DMS 273 (cell line): ENCODE results near the gene ABLIM2.

ENCODE experiments used
- DNase-seq: peaks from one replicate; lab custom pipeline; 2025; ENCODE audit not compliant: unreplicated experiment; lab: John Stamatoyannopoulos, UW

ABLIM2 gene

GRCh38 chr4:8194306-8195242 lies 36.0 kb upstream of the ABLIM2 start:
- DNase-seq, result no peak

- peak; percentile 73 for DNase-seq
Observed at GRCh38 chr4:8192748-8193738, 34.4 kb upstream of the ABLIM2 start.

GRCh38 chr4:8191136-8191747 lies 32.6 kb upstream of the ABLIM2 start:
- peak; percentile 42 for DNase-seq

GRCh38 chr4:8189551-8190466 lies 31.2 kb upstream of the ABLIM2 start:
- peak; percentile 30 for DNase-seq

- DNase-seq, result peak; percentile 97
Observed at GRCh38 chr4:8188743-8189550, 30.3 kb upstream of the ABLIM2 start.

GRCh38 chr4:8188085-8188484 lies 29.5 kb upstream of the ABLIM2 start:
- DNase-seq, result peak; percentile 59

GRCh38 chr4:8185930-8186329 lies 27.3 kb upstream of the ABLIM2 start:
- DNase-seq, result no peak

- peak; percentile 18 for DNase-seq
Observed at GRCh38 chr4:8185295-8185694, 26.7 kb upstream of the ABLIM2 start.

- no peak for DNase-seq
Observed at GRCh38 chr4:8184061-8184460, 25.4 kb upstream of the ABLIM2 start.

- DNase-seq, result peak; percentile 69
Observed at GRCh38 chr4:8182858-8183725, 24.5 kb upstream of the ABLIM2 start.

- no peak for DNase-seq
Observed at GRCh38 chr4:8182294-8182693, 23.7 kb upstream of the ABLIM2 start.

GRCh38 chr4:8181844-8182243 lies 23.2 kb upstream of the ABLIM2 start:
- no peak for DNase-seq

- DNase-seq, result no peak
Observed at GRCh38 chr4:8181119-8181518, 22.5 kb upstream of the ABLIM2 start.

- no peak for DNase-seq
Observed at GRCh38 chr4:8180310-8181093, 21.9 kb upstream of the ABLIM2 start.

GRCh38 chr4:8179771-8180170 lies 21.2 kb upstream of the ABLIM2 start:
- no peak for DNase-seq

GRCh38 chr4:8179074-8179473 lies 20.5 kb upstream of the ABLIM2 start:
- DNase-seq, result no peak

- DNase-seq, result no peak
Observed at GRCh38 chr4:8177956-8178355, 19.3 kb upstream of the ABLIM2 start.

- DNase-seq, result no peak
Observed at GRCh38 chr4:8177552-8177951, 18.9 kb upstream of the ABLIM2 start.
